ENCODE results near the gene BACE2.

The BACE2 gene

GRCh38 chr21:41149199-41149598 lies 18.8 kb upstream of the BACE2 start:
- no peak for DNase-seq

GRCh38 chr21:41152147-41152546 lies 15.8 kb upstream of the BACE2 start:
- DNase-seq: no peak

GRCh38 chr21:41153443-41153842 lies 14.5 kb upstream of the BACE2 start:
- no peak for DNase-seq

- DNase-seq: no peak
Observed at GRCh38 chr21:41156142-41156541, 11.8 kb upstream of the BACE2 start.

- DNase-seq: no peak
Observed at GRCh38 chr21:41158026-41158425, 9.9 kb upstream of the BACE2 start.

- no peak for DNase-seq
Observed at GRCh38 chr21:41160036-41160435, 7.9 kb upstream of the BACE2 start.

- DNase-seq: no peak
Observed at GRCh38 chr21:41161428-41161827, 6.5 kb upstream of the BACE2 start.

- no peak for DNase-seq
Observed at GRCh38 chr21:41162096-41162495, 5.9 kb upstream of the BACE2 start.

GRCh38 chr21:41163091-41163490 lies 4.9 kb upstream of the BACE2 start:
- no peak for DNase-seq

GRCh38 chr21:41164052-41164451 lies 3.9 kb upstream of the BACE2 start:
- no peak for DNase-seq

GRCh38 chr21:41164981-41165655 lies 2.8 kb upstream of the BACE2 start:
- DNase-seq: no peak

- peak; percentile 28 for DNase-seq
Observed at GRCh38 chr21:41166884-41167283, 1.1 kb upstream of the BACE2 start.

- peak; percentile 73 for DNase-seq
Observed at GRCh38 chr21:41168391-41169257, 664 bp downstream of the BACE2 start.

GRCh38 chr21:41169258-41169576 lies 1.3 kb downstream of the BACE2 start:
- DNase-seq: no peak

GRCh38 chr21:41169701-41170100 lies 1.7 kb downstream of the BACE2 start:
- no peak for DNase-seq

GRCh38 chr21:41170442-41170841 lies 2.5 kb downstream of the BACE2 start:
- no peak for DNase-seq

GRCh38 chr21:41170859-41171609 lies 3.1 kb downstream of the BACE2 start:
- no peak for DNase-seq

- no peak for DNase-seq
Observed at GRCh38 chr21:41175080-41175479, 7.1 kb downstream of the BACE2 start.

- no peak for DNase-seq
Observed at GRCh38 chr21:41176846-41177245, 8.9 kb downstream of the BACE2 start.

- DNase-seq: no peak
Observed at GRCh38 chr21:41180752-41181151, 12.8 kb downstream of the BACE2 start.

GRCh38 chr21:41182547-41182946 lies 14.6 kb downstream of the BACE2 start:
- no peak for DNase-seq

- DNase-seq: no peak
Observed at GRCh38 chr21:41183575-41183974, 15.6 kb downstream of the BACE2 start.

- no peak for DNase-seq
Observed at GRCh38 chr21:41185802-41186201, 17.8 kb downstream of the BACE2 start.
